DOHH2 (cell line): ENCODE data around the gene SLC6A17.

Experiments used
- H3F3A ChIP-seq: fragments of 200-600 bp; sonication (generic), shearing (Covaris generic); 2 replicates; pipeline ENCODE4 v1.6.0; 2016; ENCODE audit warnings: antibody characterized with exemption, mild to moderate bottlenecking; ENCODE audit not compliant: control insufficient read depth, insufficient read depth
- H3K27ac ChIP-seq: fragments of 200-600 bp; sonication (generic); 2 replicates; pipeline ENCODE4 v1.5.1; 2014; ENCODE audit warnings: low read depth, mild to moderate bottlenecking, low read length, moderate library complexity
- H3K27me3 ChIP-seq: fragments of 200-600 bp; sonication (generic); 2 replicates; pipeline ENCODE4 v1.6.1; 2014; ENCODE audit warnings: mild to moderate bottlenecking, low read length, mixed read lengths; ENCODE audit not compliant: control insufficient read depth
- H3K36me3 ChIP-seq: fragments of 200-600 bp; sonication (generic); 2 replicates; pipeline ENCODE4 v1.6.1; 2014; ENCODE audit warnings: mild to moderate bottlenecking, low read length, moderate library complexity, mixed read lengths; ENCODE audit not compliant: control insufficient read depth
- H3K4me1 ChIP-seq: fragments of 200-600 bp; sonication (generic); 2 replicates; pipeline ENCODE4 v1.6.1; 2014; ENCODE audit warnings: mild to moderate bottlenecking, low read length, mixed read lengths; ENCODE audit not compliant: control insufficient read depth
- H3K4me2 ChIP-seq: fragments of 200-600 bp; sonication (generic); 2 replicates; pipeline ENCODE4 v1.6.0; 2014; ENCODE audit warnings: mild to moderate bottlenecking, low read length, moderate library complexity
- H3K4me3 ChIP-seq: fragments of 200-600 bp; sonication (generic); 2 replicates; pipeline ENCODE4 v1.5.1; 2014; ENCODE audit warnings: mild to moderate bottlenecking, low read length, mixed read lengths
- H3K79me2 ChIP-seq: fragments of 200-600 bp; sonication (generic); 2 replicates; pipeline ENCODE4 v1.6.1; 2014; ENCODE audit warnings: mild to moderate bottlenecking, low read length, mixed read lengths; ENCODE audit not compliant: control insufficient read depth
- H3K9me2 ChIP-seq: fragments of 200-600 bp; sonication (generic); replicated peaks from 2 replicates; pipeline ENCODE4 v1.6.1; 2014; ENCODE audit warnings: mild to moderate bottlenecking, low read length, mixed read lengths; ENCODE audit not compliant: control insufficient read depth
- H3K9me3 ChIP-seq: fragments of 200-600 bp; sonication (generic); 2 replicates; pipeline ENCODE4 v1.6.1; 2014; ENCODE audit warnings: antibody characterized with exemption, low read length, mixed read lengths; ENCODE audit not compliant: control insufficient read depth, insufficient read depth
- H4K20me1 ChIP-seq: fragments of 200-600 bp; sonication (generic); 2 replicates; pipeline ENCODE4 v1.6.0; 2014; ENCODE audit warnings: low read depth, mild to moderate bottlenecking, antibody characterized with exemption, low read length, moderate library complexity; ENCODE audit not compliant: control insufficient read depth, insufficient read depth
- EZH2phosphoT487 ChIP-seq: fragments of 200-600 bp; sonication (generic); IDR thresholded peaks from 2 replicates; pipeline ENCODE4 v1.6.1; 2017; ENCODE audit warnings: borderline replicate concordance, mild to moderate bottlenecking, antibody characterized with exemption, low read length, moderate library complexity, mixed read lengths
- TF ChIP-seq, protein P1 (sequence below): fragments of 200-600 bp; sonication (generic); IDR thresholded peaks from one replicate; pipeline ENCODE4 v1.5.1; 2014; ENCODE audit warnings: antibody characterized with exemption, mild to moderate bottlenecking, low read depth, low read length; ENCODE audit not compliant: poor library complexity, severe bottlenecking

SLC6A17 gene

DNA sequence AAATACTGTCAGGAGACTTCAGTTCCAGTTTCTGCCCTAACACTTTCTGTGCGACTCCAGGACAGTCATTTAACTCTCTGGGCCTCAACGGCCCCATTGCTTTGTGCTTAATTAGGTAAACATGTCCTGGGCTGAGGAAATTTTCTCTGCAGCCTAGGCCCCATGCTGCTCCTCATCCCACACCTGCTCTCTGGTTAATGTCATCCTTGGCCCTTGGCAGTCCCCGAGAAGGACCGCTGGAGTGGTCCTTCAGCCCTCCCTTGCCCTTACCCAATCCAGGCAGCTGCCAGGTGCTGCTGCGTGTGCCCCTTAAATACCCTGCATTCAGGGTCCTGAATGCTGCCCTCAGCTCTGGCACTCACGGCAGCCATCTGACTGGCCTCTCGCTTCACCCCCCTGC lies 19.3 kb upstream of the SLC6A17 start:
- H3F3A ChIP-seq, result no peaks in the 10 kb centered on the region
- no peaks in the 10 kb centered on the region for H3K9me3 ChIP-seq
- no peaks in the 10 kb centered on the region for H3K36me3 ChIP-seq
- TF ChIP-seq EZH2phosphoT487, result no peak
- TF ChIP-seq, protein P1, sequence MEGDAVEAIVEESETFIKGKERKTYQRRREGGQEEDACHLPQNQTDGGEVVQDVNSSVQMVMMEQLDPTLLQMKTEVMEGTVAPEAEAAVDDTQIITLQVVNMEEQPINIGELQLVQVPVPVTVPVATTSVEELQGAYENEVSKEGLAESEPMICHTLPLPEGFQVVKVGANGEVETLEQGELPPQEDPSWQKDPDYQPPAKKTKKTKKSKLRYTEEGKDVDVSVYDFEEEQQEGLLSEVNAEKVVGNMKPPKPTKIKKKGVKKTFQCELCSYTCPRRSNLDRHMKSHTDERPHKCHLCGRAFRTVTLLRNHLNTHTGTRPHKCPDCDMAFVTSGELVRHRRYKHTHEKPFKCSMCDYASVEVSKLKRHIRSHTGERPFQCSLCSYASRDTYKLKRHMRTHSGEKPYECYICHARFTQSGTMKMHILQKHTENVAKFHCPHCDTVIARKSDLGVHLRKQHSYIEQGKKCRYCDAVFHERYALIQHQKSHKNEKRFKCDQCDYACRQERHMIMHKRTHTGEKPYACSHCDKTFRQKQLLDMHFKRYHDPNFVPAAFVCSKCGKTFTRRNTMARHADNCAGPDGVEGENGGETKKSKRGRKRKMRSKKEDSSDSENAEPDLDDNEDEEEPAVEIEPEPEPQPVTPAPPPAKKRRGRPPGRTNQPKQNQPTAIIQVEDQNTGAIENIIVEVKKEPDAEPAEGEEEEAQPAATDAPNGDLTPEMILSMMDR, result no peak
- peaks cover 19% of the 10 kb centered on the region for H3K27me3 ChIP-seq
- no peak overlapping the region for H3K4me3 ChIP-seq
- H3K79me2 ChIP-seq, result no peaks in the 10 kb centered on the region
- H3K4me1 ChIP-seq, result no peaks in the 10 kb centered on the region
- H3K4me2 ChIP-seq, result no peak overlapping the region
- H3K9me2 ChIP-seq, result no peaks in the 10 kb centered on the region
- no peaks in the 10 kb centered on the region for H4K20me1 ChIP-seq
- H3K27ac ChIP-seq, result no peak overlapping the region

DNA sequence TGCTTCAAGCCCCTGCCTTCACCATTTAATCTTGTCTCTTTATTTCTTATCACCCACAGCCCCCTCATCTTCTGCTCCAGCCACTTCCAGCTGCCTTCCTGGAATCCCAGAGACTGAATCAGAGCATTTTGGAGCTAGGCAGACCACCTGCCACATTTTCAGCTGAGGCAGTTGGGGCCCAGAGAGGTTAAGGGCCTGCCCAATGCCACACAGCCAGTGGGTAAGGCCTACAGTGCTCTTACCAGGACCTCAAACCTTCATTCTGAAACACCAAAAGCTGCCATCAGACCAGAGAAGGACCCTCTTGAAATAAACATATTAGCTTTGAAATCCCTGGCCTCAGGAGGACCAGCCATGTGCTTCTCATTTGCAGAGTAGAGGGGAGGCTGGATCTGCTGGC lies 17.6 kb upstream of the SLC6A17 start:
- Histone ChIP-seq H3K4me1 (no peaks in the 10 kb centered on the region), H3F3A (no peaks in the 10 kb centered on the region), H4K20me1 (no peaks in the 10 kb centered on the region), H3K27ac (no peak overlapping the region), H3K9me3 (no peaks in the 10 kb centered on the region), H3K9me2 (no peaks in the 10 kb centered on the region), H3K27me3 (peaks cover 33% of the 10 kb centered on the region), H3K36me3 (no peaks in the 10 kb centered on the region), H3K4me3 (no peak overlapping the region), H3K79me2 (no peaks in the 10 kb centered on the region), H3K4me2 (no peak overlapping the region)
- TF ChIP-seq EZH2phosphoT487, result no peak
- TF ChIP-seq, protein P1, result no peak

DNA sequence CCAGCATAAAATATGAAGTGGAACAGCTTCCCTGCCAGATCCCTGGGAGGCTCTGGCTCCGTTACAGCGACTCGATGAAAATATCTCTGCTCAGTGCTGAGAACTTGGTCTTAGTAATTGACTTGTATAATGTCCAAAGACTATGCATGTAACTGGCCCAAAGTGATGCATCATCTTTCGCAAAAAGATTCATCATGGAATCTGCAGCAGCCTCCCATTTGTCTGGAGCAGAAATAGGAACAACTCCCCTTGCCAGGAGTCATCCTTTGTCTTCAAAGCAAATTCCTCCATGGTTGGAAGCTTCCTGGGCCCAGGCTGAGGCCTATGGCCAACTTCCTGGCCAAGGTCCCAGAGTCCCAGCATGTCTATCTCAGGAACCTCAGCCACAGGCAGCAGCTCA lies 16.9 kb upstream of the SLC6A17 start:
- no peaks in the 10 kb centered on the region for H3K4me1 ChIP-seq
- H3K4me3 ChIP-seq, result no peak overlapping the region
- TF ChIP-seq EZH2phosphoT487, result no peak
- TF ChIP-seq, protein P1, result no peak
- no peaks in the 10 kb centered on the region for H3K79me2 ChIP-seq
- peaks cover 35% of the 10 kb centered on the region for H3K27me3 ChIP-seq
- H3K36me3 ChIP-seq, result no peaks in the 10 kb centered on the region
- no peak overlapping the region for H3K4me2 ChIP-seq
- no peaks in the 10 kb centered on the region for H4K20me1 ChIP-seq
- no peaks in the 10 kb centered on the region for H3F3A ChIP-seq
- no peaks in the 10 kb centered on the region for H3K9me3 ChIP-seq
- no peak overlapping the region for H3K27ac ChIP-seq
- no peaks in the 10 kb centered on the region for H3K9me2 ChIP-seq

DNA sequence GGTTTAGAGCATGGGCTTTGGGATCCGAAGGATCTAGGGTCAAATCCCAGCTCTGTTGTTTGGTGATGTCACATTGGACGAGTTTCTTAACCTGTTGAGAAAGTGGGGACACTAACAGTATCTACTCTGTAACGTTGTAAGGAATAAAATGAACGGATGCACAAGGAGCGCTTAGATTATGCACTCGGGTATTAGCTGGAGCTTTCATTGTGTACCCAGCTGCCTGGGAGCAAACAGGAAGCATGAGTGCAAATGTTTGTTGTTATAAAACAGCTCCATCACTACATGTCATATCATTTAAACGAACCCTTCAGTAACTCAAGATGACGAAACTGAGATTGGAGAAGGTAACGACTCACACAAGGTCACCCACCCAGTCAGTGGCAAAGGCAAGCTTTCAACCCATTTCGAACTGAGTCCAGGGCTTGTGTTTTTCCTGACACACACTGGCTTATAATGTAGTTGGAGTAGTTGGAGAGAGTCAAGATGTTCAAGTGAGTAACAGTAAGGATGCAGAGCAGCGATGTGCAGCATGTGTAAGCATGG lies 16.2 kb upstream of the SLC6A17 start:
- H3K36me3 ChIP-seq, result no peaks in the 10 kb centered on the region
- peaks cover 37% of the 10 kb centered on the region for H3K27me3 ChIP-seq
- no peaks in the 10 kb centered on the region for H3K4me1 ChIP-seq
- H3K79me2 ChIP-seq, result no peaks in the 10 kb centered on the region
- H3F3A ChIP-seq, result no peaks in the 10 kb centered on the region
- no peak overlapping the region for H3K27ac ChIP-seq
- no peaks in the 10 kb centered on the region for H3K9me3 ChIP-seq
- no peaks in the 10 kb centered on the region for H3K9me2 ChIP-seq
- no peaks in the 10 kb centered on the region for H4K20me1 ChIP-seq
- H3K4me2 ChIP-seq, result no peak overlapping the region
- no peak overlapping the region for H3K4me3 ChIP-seq
- TF ChIP-seq EZH2phosphoT487, result no peak
- TF ChIP-seq, protein P1, result no peak
